Bronchial epithelial cell (primary cell): Measurements from ENCODE around the gene SEC14L2. TPM values are rescaled to one million over a fixed set of nuclear protein-coding genes. Genes with fewer than 3 reads are reported as not detected.
"Not testable (repeated sequence)": the region's sequence is repeated elsewhere in the genome, so short reads cannot be mapped to it uniquely, and the experiment has no call there.

Experiments used
- DNase-seq: peaks from one replicate; pipeline ENCODE4 v3.0.0-alpha.2; 2010; ENCODE audit warnings: low read depth
- FAIRE-seq: peaks from 2 replicates; lab custom pipeline; 2011; peaks lifted over from hg19 to GRCh38; lab: Jason Lieb, UNC
- H3K27me3 ChIP-seq: 2 replicates; pipeline ENCODE4 v1.5.1; 2011; ENCODE audit warnings: low read length; ENCODE audit not compliant: control insufficient read depth, insufficient read depth
- H3K36me3 ChIP-seq: 2 replicates; pipeline ENCODE4 v1.5.1; 2011; ENCODE audit warnings: low read length; ENCODE audit not compliant: control insufficient read depth, insufficient read depth
- H3K4me3 ChIP-seq: 2 replicates; pipeline ENCODE4 v1.5.1; 2011; ENCODE audit warnings: mild to moderate bottlenecking, low read depth, low read length, control low read depth
- total RNA-seq: library from RNA; depleted of rRNA; stranded (reverse); fragments of >200 nt; gene quantifications from 2 replicates; pipeline ENCODE4 v1.2.1, GENCODE V29; 2014
- TF ChIP-seq, protein P1 (sequence below): IDR thresholded peaks from 2 replicates; pipeline ENCODE4 v1.5.1; 2011; ENCODE audit warnings: mild to moderate bottlenecking, moderate library complexity, low read length, control low read depth, inconsistent platforms; ENCODE audit not compliant: insufficient read depth, severe bottlenecking

The SEC14L2 gene
- total RNA-seq, 1 donor from 2014 or later: 34.5 TPM

- Histone ChIP-seq H3K4me3 (no peak overlapping the region), H3K27me3 (no peaks in the 10 kb centered on the region), H3K36me3 (peaks cover 22% of the 10 kb centered on the region)
- DNase-seq (no peak), FAIRE-seq (no peak)
- TF ChIP-seq, protein P1, sequence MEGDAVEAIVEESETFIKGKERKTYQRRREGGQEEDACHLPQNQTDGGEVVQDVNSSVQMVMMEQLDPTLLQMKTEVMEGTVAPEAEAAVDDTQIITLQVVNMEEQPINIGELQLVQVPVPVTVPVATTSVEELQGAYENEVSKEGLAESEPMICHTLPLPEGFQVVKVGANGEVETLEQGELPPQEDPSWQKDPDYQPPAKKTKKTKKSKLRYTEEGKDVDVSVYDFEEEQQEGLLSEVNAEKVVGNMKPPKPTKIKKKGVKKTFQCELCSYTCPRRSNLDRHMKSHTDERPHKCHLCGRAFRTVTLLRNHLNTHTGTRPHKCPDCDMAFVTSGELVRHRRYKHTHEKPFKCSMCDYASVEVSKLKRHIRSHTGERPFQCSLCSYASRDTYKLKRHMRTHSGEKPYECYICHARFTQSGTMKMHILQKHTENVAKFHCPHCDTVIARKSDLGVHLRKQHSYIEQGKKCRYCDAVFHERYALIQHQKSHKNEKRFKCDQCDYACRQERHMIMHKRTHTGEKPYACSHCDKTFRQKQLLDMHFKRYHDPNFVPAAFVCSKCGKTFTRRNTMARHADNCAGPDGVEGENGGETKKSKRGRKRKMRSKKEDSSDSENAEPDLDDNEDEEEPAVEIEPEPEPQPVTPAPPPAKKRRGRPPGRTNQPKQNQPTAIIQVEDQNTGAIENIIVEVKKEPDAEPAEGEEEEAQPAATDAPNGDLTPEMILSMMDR: no peak
Measured at GRCh38 chr22:30402028-30402765, 5.4 kb downstream of the SEC14L2 start.

- not testable (repeated sequence) for FAIRE-seq, H3K27me3 ChIP-seq, H3K4me3 ChIP-seq, DNase-seq
- peaks cover 25% of the 10 kb centered on the region for H3K36me3 ChIP-seq
Measured at GRCh38 chr22:30402766-30403104, 5.9 kb downstream of the SEC14L2 start.

GRCh38 chr22:30404307-30404706 lies 7.5 kb downstream of the SEC14L2 start:
- H3K27me3 ChIP-seq: no peaks in the 10 kb centered on the region
- H3K4me3 ChIP-seq: no peak overlapping the region
- TF ChIP-seq, protein P1: no peak
- peak; percentile 80 for FAIRE-seq
- peaks cover 28% of the 10 kb centered on the region for H3K36me3 ChIP-seq
- DNase-seq: no peak

GRCh38 chr22:30405731-30406130 lies 8.9 kb downstream of the SEC14L2 start:
- peak; percentile 58 for FAIRE-seq
- peaks cover 29% of the 10 kb centered on the region for H3K36me3 ChIP-seq

GRCh38 chr22:30406400-30406799 lies 9.6 kb downstream of the SEC14L2 start:
- TF ChIP-seq, protein P1: no peak

More at GRCh38 chr22:30405731-30406130, 8.9 kb downstream of the SEC14L2 start:
- TF ChIP-seq, protein P1: no peak
- DNase-seq: no peak
- H3K4me3 ChIP-seq: no peak overlapping the region
- no peaks in the 10 kb centered on the region for H3K27me3 ChIP-seq

DNA sequence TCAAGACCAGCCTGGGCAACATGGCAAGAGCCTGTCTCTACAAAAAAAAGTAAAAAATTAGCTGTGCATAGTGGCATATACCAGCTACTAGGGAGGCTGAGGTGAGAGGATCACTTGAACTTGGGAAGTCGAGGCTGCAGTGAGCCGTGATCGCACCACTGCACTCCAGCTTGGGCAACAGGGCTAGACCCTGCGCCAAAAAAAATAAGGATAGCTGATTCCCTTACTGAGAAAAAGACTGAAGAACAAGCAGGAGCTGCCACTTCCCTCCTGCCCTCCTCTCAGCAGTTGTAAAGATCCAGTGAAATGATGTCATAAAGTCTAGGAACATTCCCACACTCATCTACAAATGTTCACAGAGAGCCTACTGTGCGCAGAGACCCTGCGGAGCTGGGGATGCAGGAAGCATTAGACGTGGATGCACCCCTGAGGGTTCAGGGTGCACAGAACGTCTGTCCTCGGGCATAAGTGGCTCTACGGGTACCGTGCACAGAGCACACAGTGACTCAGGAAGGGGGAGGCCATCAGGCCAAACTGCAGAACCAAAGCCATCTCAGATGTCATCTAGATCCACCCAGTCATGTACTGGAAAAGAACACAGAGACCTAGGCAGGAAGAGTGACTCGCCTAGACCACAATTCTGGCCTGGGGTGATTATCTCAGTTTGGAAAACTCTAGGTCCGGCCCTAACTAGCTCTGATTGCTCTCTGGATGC lies 11.7 kb downstream of the SEC14L2 start:
- no peaks in the 10 kb centered on the region for H3K27me3 ChIP-seq
- FAIRE-seq (peak; percentile 93), DNase-seq (peak; percentile 80)
- peaks cover 28% of the 10 kb centered on the region for H3K36me3 ChIP-seq
- H3K4me3 ChIP-seq: no peak overlapping the region
- TF ChIP-seq, protein P1: no peak

More at GRCh38 chr22:30406400-30406799, 9.6 kb downstream of the SEC14L2 start:
- peaks cover 30% of the 10 kb centered on the region for H3K36me3 ChIP-seq
- no peak for FAIRE-seq
- no peak overlapping the region for H3K4me3 ChIP-seq
- no peak for DNase-seq
- H3K27me3 ChIP-seq: no peaks in the 10 kb centered on the region
